GM18858 (cell line): ENCODE data around the gene BRAT1.
A peak's percentile ranks its signal among the peaks of the same experiment; 100 is the strongest.

Source experiments
- ATAC-seq: cut with Tn5 transposase; IDR thresholded peaks from one replicate; pipeline ENCODE4 v1.9.1; 2021; ENCODE audit not compliant: unreplicated experiment

The BRAT1 gene

DNA sequence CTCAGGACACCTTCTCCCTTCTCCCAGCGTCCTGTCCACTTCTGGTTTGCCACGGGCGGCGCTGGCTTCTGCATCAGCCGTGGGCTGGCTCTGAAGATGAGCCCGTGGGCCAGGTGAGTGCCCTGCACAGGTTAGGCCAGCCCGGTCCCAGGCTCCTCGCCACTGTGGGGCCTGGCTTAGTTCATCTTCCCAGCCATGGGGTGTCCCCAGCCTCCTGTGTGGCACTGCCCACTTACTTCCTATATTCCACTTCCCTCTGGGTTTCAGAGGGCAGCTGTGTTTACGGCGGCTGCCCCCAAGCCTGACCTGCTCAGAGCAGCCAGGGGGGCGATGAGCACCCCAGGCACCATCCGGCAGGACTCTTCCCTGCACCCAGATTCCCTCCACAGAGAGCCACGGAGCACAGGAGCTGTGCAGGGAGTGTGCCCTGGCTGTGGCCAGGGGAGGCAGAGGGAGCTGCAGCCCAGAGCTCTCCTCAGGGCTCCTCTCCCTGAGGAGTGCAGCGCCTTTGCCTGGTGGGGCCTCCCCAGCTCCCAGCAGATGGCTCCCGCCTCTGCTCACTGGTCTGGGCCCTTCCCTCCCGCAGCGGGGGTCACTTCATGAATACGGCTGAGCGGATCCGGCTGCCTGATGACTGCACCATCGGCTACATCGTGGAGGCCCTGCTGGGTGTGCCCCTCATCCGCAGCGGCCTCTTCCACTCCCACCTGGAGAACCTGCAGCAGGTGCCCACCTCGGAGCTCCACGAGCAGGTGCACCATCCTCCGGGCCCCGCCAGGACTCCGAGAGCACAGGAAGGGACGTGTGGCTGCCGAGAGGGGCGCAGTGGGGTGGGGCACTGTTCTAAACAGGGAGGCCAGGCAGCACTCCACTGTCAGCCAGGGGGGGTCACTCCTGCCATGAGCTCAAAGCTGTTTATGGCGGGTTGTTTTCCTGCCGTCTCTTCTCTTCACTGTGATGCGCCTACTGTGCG lies 29.4 kb downstream of the BRAT1 start:
- no peak for ATAC-seq

DNA sequence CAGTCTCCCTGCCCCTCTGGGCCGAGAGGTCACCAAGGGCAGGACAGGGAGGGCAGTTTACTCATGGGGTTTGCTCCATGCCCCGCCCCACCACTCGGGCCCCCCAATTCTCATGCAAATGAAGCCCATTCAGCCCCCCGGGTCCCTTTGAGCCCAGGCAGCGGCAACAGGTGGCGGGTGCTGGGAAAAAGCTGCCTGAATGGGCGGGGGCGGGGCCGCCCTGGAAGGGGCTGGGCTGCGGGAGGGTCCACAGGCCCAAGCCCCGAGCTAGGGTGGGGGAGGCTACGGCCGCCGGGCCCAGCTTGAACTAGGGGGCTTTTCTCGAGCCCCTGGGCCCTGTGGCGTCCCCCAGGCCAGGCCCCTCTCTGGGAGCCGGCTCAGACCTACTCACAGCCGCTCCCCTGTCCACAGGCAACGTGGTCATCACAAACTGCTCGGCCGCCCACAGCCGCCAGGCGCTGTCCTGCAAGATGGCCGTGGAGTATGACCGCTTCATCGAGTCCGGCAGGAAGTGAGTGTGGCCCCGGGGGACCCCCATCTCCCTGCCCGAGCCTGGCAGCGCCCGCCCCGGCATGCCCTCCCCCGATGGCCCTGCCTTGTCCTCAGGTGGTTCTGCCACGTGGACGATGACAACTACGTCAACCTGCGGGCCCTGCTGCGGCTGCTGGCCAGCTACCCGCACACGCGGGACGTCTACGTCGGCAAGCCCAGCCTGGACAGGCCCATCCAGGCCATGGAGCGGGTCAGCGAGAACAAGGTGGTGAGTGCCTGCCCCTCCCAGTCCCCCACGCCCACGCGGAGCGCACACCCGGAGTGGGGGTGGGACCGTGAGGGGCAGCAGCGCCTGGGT lies 30.3 kb downstream of the BRAT1 start:
- no peak for ATAC-seq

DNA sequence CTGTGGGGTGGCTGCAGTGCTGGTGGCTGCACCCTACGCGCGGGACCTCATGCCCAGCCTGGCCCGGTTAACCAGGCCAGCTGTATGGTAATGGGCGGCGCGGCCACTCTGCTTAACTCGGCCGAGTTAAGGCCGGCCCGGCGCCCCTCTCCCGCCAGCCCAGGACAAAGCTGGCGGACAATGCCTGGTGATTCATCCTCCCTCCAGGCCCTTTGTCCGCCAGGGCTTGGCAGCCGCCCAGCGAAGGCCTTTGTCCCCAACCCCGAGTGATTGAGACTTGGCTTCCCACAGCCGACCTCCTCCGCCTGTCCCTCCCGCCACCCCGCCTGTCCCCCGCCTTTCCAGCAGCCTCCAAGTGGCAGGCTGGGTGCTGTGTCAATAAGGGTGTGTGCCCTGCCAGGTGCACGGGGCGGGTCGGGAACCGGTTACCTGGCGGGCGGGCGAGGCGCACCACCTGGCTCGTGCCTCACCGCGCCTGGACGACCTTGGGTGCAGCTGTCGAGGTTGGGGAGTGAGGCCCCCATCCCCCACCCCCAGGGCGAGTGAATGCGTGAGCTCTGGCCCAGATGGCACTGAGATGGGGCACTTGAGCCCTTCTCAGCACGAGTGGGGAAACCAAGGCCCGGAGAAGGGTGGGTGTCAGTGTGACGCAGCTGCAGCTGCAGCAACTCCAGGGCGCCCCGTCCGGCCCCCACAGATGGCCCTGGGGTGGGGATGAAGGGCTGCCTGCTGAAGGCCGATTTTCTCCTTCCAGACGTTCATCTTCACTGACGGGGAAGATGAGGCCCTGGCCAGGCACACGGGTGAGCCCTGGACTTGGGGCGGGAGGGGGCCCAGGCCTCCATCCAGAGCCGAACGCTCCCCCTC lies 31.1 kb downstream of the BRAT1 start:
- ATAC-seq, result no peak

DNA sequence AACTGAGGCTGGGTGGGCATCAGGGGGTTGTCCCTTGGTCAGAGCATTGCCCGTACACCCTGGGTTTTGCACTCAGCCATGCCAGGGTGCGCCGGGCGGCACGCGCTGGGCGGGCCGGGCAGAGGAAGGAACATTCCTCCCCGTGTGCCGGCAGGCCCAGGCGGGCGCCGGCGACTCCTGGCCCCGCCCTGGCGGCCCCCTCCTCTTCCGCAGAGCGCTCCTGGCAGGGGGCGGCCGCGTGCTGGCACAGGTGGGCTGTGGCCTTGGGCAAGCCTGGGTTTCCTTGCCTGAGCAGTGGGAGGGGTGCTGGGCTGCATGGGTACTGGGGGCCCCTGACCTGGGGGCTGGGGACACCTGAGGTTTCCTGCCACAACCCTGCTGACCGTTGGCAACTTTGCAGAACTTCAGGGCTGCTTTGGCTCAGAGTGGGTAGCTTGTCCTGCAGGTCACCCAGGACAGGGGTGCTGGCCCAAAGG lies 31.8 kb downstream of the BRAT1 start:
- ATAC-seq, result no peak

DNA sequence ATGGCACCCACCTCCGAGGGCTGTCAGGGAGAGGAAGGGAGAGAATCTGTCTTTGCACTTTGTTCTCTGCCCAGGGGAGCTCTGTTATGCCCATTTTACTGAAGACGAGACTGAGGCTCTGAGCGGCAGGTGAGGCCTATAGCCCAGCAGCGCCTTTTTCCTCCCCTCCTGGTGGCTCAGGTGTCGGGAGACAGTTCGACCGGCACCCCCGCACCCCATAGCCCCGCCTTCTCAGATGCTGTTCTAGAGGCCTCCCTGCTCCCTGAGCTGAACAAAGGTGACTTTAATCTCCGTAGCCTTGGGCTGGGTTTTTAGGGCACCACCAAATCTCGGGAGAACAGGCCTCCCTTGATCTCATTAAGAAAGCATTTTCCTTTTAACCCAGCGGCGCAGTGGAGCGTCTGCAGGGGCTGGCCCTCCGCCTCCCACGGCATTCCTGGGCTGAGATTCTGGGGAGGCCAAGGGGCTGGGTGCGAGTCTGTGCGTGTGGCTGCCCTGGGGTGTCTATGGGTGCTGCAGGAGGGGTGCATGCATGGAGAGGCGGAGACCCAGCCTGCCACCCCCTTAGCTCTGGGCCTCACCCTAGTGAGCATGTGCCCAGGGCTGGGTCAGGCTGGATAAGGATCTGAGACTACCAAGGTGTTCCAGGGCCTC lies 32.4 kb downstream of the BRAT1 start:
- no peak for ATAC-seq

DNA sequence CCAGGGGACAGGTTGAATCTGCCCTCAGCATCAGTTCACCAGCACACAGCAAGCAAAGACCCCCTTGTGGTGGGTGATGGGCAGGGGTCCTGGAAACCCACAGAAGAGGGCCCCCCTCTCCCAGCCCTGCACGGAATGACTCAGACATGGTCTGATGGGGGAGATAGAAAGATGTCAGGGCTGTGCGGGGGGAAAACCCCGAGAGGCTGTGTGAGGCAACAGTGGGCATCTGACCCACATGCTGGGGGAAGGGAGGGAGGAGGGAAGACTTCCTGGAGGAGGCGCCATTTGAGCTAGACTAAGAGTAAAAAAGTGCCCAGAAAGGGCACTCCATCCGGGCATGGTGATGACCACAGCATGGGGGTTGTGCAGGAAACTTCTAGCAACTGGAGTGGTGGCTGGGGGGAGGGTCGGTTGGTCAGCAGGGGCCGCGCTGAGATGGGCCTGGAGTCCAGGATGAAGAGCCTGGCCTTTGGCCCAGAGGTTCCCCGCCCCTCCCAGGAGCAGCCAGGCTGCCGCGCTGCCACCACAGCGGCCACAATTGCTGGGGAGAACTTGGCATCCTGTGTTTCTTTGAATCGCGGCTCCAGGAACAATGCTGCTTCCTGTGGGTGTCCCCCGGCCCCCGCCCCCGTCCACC lies 33.3 kb downstream of the BRAT1 start:
- ATAC-seq, result no peak

DNA sequence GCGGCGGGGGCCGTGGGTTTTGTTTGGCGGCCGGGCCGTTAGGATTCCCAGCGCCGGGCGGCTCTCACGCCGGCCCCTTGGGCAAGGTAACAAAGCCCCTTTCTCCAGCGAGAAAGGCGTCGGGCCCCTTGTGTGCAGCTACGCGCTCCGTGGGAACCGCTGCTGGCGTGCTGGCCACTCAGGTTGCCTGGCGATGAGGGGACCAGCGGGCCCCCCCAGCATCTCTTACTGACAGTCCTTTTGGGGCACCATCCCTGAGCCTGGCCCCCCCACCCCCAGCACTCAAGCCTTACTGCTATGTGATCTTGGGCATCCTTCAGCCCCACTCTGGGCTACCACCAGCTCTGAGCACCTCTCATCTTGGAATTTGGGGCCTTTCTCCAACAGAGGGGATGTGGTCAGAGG lies 34.0 kb downstream of the BRAT1 start:
- no peak for ATAC-seq

DNA sequence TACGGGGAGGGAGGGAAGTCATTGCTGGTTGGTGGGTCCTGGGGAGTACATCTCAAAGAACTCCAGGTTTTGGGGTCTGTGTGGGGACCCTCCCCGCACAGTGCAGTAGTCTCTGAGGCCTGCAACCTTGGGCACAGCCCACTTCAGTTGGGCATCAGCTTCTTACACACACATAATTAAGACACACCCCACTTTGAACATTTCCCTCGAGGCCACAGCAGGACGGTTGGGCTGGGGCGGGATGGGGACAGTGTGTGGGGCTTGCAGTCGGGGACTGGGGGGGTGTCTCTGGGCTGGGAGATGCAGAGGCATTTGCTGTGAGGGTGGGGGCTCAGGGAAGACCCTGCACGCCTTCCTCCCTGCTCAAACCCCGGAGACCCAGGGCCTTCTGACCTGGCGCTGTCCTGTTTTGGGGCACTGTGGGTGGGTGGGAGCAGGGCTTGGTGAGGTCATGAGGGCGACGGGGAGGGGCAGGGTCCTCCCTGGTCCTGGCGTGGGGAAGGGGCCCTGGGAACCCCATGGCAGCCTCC lies 34.5 kb downstream of the BRAT1 start:
- ATAC-seq, result no peak

DNA sequence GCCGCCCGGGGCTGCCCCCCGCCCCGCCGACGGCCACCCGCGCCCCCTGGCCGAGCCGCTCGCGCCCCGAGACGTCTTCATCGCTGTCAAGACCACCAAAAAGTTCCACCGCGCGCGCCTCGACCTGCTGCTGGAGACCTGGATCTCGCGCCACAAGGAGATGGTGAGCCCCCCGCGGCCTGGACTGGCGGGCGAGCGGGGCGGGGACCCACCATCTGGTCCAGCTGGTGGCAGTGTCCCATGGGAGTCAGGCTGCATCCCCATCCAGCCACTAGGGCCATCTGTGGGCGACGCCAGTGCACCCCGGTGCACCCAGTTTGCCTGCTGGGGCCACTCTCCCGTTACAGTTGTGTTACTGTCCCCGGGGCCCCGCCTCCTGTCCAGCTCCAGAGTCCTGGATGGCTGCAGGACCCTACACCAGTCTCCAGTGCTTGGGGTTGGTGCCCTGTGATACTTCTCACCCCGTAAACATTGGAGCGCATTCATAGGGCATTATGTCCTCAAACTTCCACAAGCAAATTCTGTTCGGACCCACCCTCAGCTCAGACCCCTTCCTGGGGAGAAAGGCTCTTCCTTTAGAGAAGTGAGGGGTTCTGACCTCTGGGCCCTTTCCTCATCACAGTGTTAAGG lies 35.1 kb downstream of the BRAT1 start:
- no peak for ATAC-seq

DNA sequence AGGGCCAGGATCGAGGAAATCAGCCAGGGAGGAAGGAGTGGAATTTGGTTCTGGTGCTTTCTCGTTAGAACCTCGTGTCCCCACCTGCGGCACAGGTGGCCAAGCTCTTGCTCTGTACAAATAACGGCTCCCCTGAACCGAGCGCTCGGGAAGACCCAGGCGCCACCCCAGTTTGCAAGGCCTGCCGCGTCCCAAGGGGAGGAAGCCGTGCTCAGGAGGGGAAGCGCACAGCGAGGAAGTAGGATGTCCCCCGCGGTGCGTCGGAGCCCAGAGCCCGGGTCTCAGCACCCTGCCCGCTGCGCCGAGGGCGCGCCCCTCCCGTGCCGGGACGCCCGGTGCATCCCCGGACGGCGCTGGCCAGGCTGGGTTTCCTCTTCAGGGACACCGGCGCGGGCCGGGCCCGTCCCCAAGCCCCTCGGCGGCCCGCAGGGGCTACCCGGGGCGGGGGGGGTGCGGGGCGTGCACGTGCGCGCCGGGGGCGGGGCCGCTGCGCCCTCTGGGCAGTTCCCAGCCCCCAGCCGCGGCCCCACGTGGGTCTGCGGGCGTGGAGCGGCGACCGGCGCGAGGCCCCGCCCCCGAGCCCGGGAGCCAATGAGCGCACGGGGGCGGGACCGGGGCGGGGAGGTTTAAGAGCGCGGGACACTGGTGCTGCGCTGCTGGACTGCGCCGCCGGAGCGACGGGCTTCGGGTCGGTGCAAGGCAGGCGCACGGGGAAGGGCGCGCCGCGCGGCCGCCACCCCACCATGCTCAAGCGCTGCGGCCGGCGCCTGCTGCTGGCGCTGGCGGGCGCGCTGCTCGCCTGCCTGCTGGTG lies 36.0 kb downstream of the BRAT1 start, which contains the start of gene LFNG:
Gene LFNG (plus strand): TSS at position 656 of the 812 bp plus-strand sequence. CDS start 88 bp downstream, at position 744.
- peak; percentile 80 for ATAC-seq

DNA sequence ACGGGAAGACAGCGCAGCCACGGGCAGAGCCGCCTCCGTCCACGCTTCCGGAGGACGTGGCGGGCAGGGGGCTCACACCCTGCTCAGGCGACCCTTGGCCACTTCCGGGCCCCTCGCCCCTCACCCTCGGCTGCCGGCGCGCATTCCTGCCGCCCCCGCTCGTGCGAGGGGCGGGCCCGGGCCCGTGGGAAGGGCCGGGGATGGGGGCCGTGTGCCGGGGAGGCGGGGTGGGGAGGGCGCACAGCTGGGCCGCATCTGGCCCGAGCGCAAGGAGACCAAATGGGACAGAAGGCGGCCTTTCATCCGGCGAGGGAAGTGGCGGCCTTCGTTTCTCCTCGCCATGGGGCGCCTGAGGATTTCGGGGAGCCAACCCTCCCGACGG lies 36.6 kb downstream of the BRAT1 start:
- ATAC-seq, result no peak

DNA sequence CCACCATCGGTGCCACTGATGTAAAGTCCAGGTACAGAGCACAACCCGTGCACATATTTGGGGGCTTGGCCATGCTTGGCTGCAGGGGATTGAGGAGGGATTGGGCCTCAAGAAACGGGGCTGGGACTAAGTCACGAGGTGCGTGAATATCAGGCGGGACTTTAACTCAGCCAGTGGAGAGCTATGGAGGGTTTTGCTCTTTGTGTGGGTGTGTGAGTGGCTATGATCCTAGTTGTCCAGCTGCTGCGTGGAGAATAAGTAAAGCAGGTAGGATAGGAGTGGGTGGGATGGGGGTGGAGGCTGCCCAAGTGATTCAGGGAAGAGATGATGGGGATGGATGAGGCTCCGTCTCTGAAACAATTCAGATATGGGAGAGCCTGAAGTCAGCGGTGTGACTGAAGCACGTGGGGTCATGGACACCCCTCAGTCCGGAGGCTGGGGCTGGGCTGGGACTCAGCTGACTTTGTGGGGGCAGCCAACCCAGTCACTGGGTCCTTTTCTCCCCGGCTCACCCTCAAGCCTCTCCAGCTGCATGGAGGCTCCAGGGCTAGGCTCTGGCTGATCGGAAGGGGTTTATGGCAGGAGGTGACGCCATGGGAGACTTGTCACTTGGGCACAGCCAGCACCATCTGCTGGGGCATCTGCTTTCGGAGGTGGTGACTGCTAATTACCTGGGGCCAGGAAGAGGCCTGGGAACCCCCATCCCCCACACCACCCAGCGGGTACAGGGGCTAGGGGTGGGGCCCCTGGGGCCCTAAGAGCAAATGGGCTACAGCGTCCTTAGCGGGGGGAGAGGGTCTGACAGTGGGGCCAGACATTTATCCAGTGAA lies 37.4 kb downstream of the BRAT1 start:
- no peak for ATAC-seq

DNA sequence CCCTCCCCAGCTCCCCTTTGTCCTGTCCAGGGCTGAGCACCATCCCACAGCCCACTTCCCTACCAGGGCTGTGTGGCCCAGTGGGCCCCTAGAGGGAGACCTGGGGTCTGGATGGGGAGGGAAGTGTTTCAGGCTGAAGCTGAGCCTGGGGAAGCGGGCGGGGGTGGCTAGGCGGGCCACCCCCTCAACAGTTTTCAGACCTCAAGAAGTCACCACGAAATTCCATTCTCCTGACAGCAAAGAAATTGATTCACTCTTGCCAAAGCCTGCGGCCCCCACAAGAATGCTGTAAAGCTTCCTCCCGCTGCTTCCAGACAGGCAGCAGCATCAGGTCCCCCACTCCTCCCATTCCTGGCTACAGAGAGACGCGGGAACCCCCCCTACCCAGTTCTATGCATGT lies 38.3 kb downstream of the BRAT1 start:
- no peak for ATAC-seq

DNA sequence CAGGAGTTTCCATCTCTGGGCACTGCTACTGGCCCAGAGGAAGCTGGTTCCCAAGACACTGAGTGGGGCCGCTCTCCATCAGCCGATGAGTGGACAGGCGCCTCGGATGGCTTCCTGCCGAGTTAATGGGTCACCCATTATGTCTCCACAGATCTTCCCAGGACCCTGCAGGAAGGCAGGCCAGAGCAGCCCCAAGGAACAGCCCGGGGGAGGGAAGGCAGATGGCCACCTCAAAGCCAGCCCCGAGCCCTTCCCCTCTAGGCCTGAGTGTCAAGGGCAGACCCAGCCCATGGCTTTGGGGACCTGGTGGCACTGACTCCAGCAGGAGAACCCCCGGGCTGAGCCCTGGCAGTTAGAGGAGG lies 39.1 kb downstream of the BRAT1 start:
- ATAC-seq, result no peak

DNA sequence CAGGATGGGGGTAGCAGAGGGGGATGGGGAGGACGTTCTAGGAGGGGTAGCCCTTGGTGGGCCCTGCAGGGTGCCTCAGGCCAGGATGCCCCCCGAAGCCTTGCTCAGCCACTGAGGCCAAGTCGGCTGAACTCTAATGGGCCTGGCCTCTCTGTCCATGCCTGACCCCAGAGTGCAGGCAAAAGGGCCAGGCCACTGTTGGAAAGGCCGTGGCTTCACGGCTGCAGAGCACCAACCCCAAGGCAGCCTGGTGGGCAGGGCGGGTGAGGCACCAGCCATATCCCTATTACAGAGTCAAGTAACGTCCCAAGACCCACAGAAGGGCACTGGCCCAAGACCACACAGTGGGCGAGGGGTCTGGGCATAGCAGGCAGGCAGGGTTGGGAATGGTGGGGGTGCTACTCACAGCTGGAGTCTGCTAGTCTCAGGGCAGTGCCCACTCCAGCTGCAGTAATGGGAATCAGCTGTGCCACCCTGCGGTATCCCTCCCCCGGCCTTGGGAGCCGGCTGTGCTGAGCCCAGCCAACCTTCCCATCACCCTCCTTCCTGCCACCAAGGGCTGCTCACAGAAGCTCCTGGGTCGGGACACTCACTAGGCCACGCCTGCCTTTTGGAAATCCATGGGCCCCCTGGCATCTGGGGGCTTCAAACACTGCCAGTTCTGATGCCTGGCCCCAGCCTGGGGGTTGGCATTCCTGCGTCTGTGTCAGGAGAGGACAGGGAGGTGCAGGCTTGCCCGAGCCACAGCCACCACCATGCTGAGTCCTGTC lies 39.7 kb downstream of the BRAT1 start:
- ATAC-seq, result no peak
